GM19240 (cell line): Measurements from ENCODE around the gene TST.

Experiments
- DNase-seq: peaks from one replicate; pipeline ENCODE4 v3.0.0; 2011; ENCODE audit warnings: low spot score; ENCODE audit not compliant: insufficient read length

The TST gene

GRCh38 chr22:37053310-37054055, 34.2 kb upstream of the TST start:
- DNase-seq: no peak

- no peak for DNase-seq
Measured at GRCh38 chr22:37052386-37053309, 33.4 kb upstream of the TST start.

- peak; percentile 96 for DNase-seq
Measured at GRCh38 chr22:37051391-37052385, 32.4 kb upstream of the TST start, which contains the start of gene KCTD17. TSS of gene KCTD17 (plus strand) at chr22:37051742. CDS start at chr22:37051761, 19 bp downstream.

DNA sequence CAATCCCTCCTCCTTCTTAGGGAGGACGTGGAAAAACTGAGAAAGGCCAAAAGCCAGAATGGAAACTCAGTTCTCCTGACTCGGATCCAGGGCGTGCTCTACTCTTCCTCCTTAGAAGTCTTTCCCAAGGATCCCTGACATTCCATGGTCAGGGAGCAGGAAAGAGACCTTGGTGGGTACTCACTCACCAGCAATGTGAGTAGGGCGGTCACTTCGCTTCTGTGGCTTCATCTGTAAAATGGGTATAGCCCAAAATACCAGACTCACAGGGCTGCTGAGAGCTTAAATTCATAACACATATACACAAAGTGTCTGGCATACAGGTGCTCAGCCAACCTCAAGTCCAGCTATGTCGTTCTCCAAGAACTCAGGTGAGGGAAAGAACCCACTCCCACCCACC, 31.7 kb upstream of the TST start:
- DNase-seq: no peak

- DNase-seq: no peak
Measured at GRCh38 chr22:37049224-37049623, 30.0 kb upstream of the TST start.

- DNase-seq: no peak
Measured at GRCh38 chr22:37048133-37048532, 28.9 kb upstream of the TST start.

- no peak for DNase-seq
Measured at GRCh38 chr22:37047006-37047405, 27.8 kb upstream of the TST start.

GRCh38 chr22:37046589-37046988, 27.3 kb upstream of the TST start:
- DNase-seq: no peak

DNA sequence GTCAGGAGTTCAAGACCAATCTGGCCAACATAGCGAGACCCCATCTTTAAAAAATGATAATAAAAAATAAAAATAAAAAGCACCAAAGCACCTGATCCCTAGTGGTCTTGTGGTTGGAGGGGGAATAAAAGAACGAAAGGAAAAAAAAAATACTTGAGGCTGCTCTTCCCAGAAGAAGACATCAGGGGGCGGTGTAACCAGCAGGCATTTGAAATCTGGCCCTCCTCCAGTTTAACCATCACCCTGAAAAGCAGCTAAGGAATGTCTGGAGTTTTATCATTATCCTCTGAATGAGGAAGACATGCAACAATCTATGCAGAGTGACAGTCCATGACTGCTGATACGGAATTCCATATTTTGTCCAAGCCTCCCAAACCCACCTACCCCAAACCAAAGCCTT, 26.7 kb upstream of the TST start:
- DNase-seq: no peak

GRCh38 chr22:37044634-37045625, 25.7 kb upstream of the TST start:
- DNase-seq: no peak

- peak; percentile 92 for DNase-seq
Measured at GRCh38 chr22:37043828-37044538, 24.7 kb upstream of the TST start.

GRCh38 chr22:37043209-37043827, 24.1 kb upstream of the TST start:
- DNase-seq: no peak

GRCh38 chr22:37039466-37039865, 20.2 kb upstream of the TST start:
- no peak for DNase-seq

- DNase-seq: no peak
Measured at GRCh38 chr22:37037669-37038068, 18.4 kb upstream of the TST start.

- DNase-seq: no peak
Measured at GRCh38 chr22:37036655-37037377, 17.6 kb upstream of the TST start.

GRCh38 chr22:37033605-37034430, 14.6 kb upstream of the TST start:
- no peak for DNase-seq
